Ascending aorta (tissue), 2 donors: ENCODE data around the gene THSD7B. TPM values are rescaled to one million over a fixed set of nuclear protein-coding genes. Genes with fewer than 3 reads are reported as not detected.

Experiments used
- DNase-seq, 2 donors: peaks; one replicate each; pipeline ENCODE4 v3.0.0-alpha.2; 2019; ENCODE audit warnings: low spot score in 2 of 2
- H3K27ac ChIP-seq, 2 donors: fragments of 200-600 bp; sonication (generic); one replicate each; pipeline ENCODE4 v1.5.1; 2016 to 2017; ENCODE audit warnings: mild to moderate bottlenecking in 1 of 2
- H3K27me3 ChIP-seq: fragments of 200-600 bp; sonication (generic); one replicate; pipeline ENCODE4 v1.5.1; 2017
- H3K36me3 ChIP-seq, 2 donors: fragments of 200-600 bp; sonication (generic); one replicate each; pipeline ENCODE4 v1.5.1; 2016
- H3K4me1 ChIP-seq, 2 donors: fragments of 200-600 bp; sonication (generic); one replicate each; pipeline ENCODE4 v1.5.1; 2016 to 2017; ENCODE audit warnings: mild to moderate bottlenecking in 1 of 2
- H3K4me3 ChIP-seq, 2 donors: fragments of 200-600 bp; sonication (generic); one replicate each; pipeline ENCODE4 v1.5.1; 2016 to 2017; ENCODE audit warnings: mild to moderate bottlenecking in 1 of 2
- H3K9me3 ChIP-seq, 2 donors: fragments of 200-600 bp; sonication (generic); one replicate each; pipeline ENCODE4 v1.5.1; 2016
- intact Hi-C: fragments of 100-400 bp; cut with DNase I; formaldehyde crosslinking; loops from one replicate; pipeline ENCODE4 v1.15.1; 2023
- total RNA-seq: library from RNA; depleted of rRNA; stranded (reverse); fragments of >200 nt; gene quantifications from one replicate; pipeline ENCODE4 v1.1.0, GENCODE V29; 2016
- TF ChIP-seq, protein P1 (sequence below), 3 experiments: fragments of 200-600 bp in 2 of 3; fragments of 450-650 bp in 1 of 3; sonication (generic) in 2 of 3; IDR thresholded peaks; one replicate each; pipeline ENCODE4 v1.5.1; 2016 to 2019; ENCODE audit warnings: antibody characterized with exemption in 3 of 3, mild to moderate bottlenecking in 1 of 3, moderate library complexity in 1 of 3

THSD7B gene
- total RNA-seq, 1 donor from 2014 or later, result not detected

GRCh38 chr2:137020452-137021196 lies 255.3 kb downstream of the THSD7B start:
- H3K4me1 ChIP-seq, result no peaks in the 10 kb centered on the region
- no peaks in the 10 kb centered on the region for H3K36me3 ChIP-seq
- TF ChIP-seq, protein P1, sequence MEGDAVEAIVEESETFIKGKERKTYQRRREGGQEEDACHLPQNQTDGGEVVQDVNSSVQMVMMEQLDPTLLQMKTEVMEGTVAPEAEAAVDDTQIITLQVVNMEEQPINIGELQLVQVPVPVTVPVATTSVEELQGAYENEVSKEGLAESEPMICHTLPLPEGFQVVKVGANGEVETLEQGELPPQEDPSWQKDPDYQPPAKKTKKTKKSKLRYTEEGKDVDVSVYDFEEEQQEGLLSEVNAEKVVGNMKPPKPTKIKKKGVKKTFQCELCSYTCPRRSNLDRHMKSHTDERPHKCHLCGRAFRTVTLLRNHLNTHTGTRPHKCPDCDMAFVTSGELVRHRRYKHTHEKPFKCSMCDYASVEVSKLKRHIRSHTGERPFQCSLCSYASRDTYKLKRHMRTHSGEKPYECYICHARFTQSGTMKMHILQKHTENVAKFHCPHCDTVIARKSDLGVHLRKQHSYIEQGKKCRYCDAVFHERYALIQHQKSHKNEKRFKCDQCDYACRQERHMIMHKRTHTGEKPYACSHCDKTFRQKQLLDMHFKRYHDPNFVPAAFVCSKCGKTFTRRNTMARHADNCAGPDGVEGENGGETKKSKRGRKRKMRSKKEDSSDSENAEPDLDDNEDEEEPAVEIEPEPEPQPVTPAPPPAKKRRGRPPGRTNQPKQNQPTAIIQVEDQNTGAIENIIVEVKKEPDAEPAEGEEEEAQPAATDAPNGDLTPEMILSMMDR (IDR thresholded peaks at IDR 0.05), result no peak
- H3K4me3 ChIP-seq, result no peak overlapping the region
- intact Hi-C loops, result no loop called here
- DNase-seq, result no peak
- no peak overlapping the region for H3K27ac ChIP-seq
- no peaks in the 10 kb centered on the region for H3K9me3 ChIP-seq
- H3K27me3 ChIP-seq, result no peaks in the 10 kb centered on the region

- no peak for DNase-seq
- TF ChIP-seq, protein P1 (IDR thresholded peaks at IDR 0.05), result no peak
- no peak overlapping the region for H3K4me3 ChIP-seq
- H3K9me3 ChIP-seq, result no peaks in the 10 kb centered on the region
- H3K36me3 ChIP-seq, result no peaks in the 10 kb centered on the region
- no peak overlapping the region for H3K27ac ChIP-seq
- intact Hi-C loops, result no loop called here
- H3K4me1 ChIP-seq, result no peaks in the 10 kb centered on the region
- no peaks in the 10 kb centered on the region for H3K27me3 ChIP-seq
Observed at GRCh38 chr2:137021763-137022162, 256.4 kb downstream of the THSD7B start.

- no peak overlapping the region for H3K4me3 ChIP-seq
- no peaks in the 10 kb centered on the region for H3K27me3 ChIP-seq
- no peaks in the 10 kb centered on the region for H3K36me3 ChIP-seq
- H3K4me1 ChIP-seq, result no peaks in the 10 kb centered on the region
- no peak overlapping the region for H3K27ac ChIP-seq
- no peaks in the 10 kb centered on the region for H3K9me3 ChIP-seq
- TF ChIP-seq, protein P1 (IDR thresholded peaks at IDR 0.05), result no peak
- no peak for DNase-seq
- intact Hi-C loops, result no loop called here
Observed at GRCh38 chr2:137023205-137023604, 257.9 kb downstream of the THSD7B start.

DNA sequence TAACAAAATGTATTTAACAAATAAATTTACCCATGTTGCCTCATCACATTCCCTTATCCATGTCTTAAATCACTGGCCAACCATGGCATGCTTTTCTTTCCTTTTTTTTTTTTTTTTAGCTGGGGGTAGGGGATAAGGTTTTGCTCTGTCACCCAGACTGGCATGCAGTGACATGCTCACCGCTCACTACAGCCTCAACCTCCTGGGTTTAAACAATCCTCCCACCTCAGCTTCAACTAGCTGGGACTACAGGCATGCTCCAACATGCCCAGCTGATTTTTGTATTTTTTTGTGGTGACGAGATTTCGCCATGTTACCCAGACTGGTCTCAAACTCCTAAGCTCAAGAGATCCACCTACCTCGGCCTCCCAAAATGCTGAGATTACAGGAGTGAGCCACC lies 266.4 kb downstream of the THSD7B start:
- intact Hi-C loops, result no loop called here
- Histone ChIP-seq H3K36me3 (no peaks in the 10 kb centered on the region), H3K4me3 (no peak overlapping the region), H3K9me3 (no peaks in the 10 kb centered on the region), H3K27me3 (no peaks in the 10 kb centered on the region), H3K27ac (no peak overlapping the region), H3K4me1 (no peaks in the 10 kb centered on the region)
- TF ChIP-seq, protein P1 (IDR thresholded peaks at IDR 0.05), result no peak
- no peak for DNase-seq

DNA sequence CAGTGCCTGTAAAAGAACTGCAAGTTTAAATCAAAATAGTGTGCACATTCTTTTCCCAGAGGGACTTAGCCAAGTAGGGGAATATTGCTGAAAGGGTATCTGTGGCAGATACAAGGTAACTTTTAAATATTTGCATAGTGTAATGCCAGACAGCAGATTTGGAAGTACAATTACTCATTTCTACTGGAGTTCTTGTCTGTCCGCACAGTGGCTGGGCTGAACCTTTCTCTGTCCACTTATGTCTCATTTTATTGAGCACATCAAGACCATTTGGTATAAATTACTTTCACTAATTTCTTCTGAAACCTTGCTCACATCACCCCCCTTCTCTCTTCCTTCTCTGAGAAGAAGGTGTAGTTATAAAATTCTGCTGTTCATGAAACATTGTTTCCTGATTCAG lies 271.3 kb downstream of the THSD7B start:
- TF ChIP-seq, protein P1 (IDR thresholded peaks at IDR 0.05), result no peak
- Histone ChIP-seq H3K4me3 (no peak overlapping the region), H3K9me3 (no peaks in the 10 kb centered on the region), H3K27ac (no peak overlapping the region), H3K4me1 (no peaks in the 10 kb centered on the region), H3K27me3 (no peaks in the 10 kb centered on the region), H3K36me3 (no peaks in the 10 kb centered on the region)
- intact Hi-C loops, result no loop called here
- DNase-seq, result no peak
